ENCODE results near the gene CACNA1I. TPM values are rescaled to one million over a fixed set of nuclear protein-coding genes. Genes with fewer than 3 reads are reported as not detected.

CACNA1I gene
- total RNA-seq, 4 donors from 2014 or later: not detected

DNA sequence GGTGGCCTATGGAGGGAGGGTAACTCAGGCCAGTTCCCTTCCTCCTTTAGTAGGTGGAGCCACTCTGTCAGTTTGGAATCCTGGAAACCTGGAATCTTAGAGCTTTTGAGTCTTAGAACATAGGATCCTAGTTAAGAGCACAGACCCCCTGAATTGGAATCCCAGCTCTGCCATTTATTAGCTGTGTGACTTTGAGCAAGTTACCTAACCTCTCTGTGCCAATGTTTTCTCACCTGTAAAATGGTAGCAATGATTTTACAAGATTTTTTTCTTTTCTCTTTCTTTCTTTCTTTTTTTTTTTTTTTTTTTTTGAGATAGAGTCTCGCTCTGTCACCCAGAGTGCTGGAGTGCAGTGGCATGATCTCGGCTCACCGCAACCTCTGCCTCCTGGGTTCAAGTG is 17.1 kb upstream of the CACNA1I start:
- ATAC-seq (no peak), DNase-seq (no peak)
- H3K27me3 ChIP-seq: peaks cover 24 to 47% (median 32%) of the 10 kb centered on the region in 3 donors
- intact Hi-C loops (cut with DNase I; ENCODE audit: low total_unique reads) (no loop called here), in situ Hi-C loops (cut with MboI; ENCODE audit: low sequenced_read_pairs in 4 of 4) (no loop called here)
- H3K4me3 ChIP-seq: no peak overlapping the region
- H3K9me3 ChIP-seq: no peaks in the 10 kb centered on the region
- H3K36me3 ChIP-seq: no peaks in the 10 kb centered on the region
- TF ChIP-seq, protein P1, sequence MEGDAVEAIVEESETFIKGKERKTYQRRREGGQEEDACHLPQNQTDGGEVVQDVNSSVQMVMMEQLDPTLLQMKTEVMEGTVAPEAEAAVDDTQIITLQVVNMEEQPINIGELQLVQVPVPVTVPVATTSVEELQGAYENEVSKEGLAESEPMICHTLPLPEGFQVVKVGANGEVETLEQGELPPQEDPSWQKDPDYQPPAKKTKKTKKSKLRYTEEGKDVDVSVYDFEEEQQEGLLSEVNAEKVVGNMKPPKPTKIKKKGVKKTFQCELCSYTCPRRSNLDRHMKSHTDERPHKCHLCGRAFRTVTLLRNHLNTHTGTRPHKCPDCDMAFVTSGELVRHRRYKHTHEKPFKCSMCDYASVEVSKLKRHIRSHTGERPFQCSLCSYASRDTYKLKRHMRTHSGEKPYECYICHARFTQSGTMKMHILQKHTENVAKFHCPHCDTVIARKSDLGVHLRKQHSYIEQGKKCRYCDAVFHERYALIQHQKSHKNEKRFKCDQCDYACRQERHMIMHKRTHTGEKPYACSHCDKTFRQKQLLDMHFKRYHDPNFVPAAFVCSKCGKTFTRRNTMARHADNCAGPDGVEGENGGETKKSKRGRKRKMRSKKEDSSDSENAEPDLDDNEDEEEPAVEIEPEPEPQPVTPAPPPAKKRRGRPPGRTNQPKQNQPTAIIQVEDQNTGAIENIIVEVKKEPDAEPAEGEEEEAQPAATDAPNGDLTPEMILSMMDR (IDR thresholded peaks at IDR 0.05 in 4 of 5, conservative IDR thresholded peaks at IDR 0.05 in 1 of 5): no peak
- no peak for TF ChIP-seq POLR2A (IDR thresholded peaks at IDR 0.05)
- no peak overlapping the region for H3K27ac ChIP-seq
- peaks cover 0 to 4% of the 10 kb centered on the region in 2 donors for H3K4me1 ChIP-seq

DNA sequence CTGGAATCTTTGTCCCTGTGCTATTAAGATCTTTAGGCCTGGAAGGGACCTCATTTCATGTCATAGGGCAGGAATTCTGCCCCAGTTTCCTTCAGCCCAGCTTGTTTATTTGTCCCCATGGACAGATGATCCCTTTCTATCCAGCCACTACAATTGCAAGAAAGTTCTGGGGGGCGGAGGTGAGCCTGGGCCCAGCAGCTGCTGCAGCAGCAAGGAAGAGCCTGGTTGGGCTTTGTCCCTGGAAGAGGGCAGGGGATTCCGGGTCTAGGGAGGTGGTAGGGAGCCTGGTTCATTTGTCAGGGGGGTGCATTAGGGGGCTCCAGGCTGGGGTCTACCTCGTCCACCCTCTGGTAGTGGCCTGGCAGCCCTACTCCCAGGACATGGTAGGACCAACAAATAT is 16.4 kb upstream of the CACNA1I start:
- ATAC-seq (no peak), DNase-seq (no peak)
- Histone ChIP-seq H3K27ac (no peak overlapping the region), H3K4me3 (no peak overlapping the region), H3K36me3 (no peaks in the 10 kb centered on the region), H3K27me3 (peaks cover 31 to 51% (median 34%) of the 10 kb centered on the region in 3 donors), H3K9me3 (no peaks in the 10 kb centered on the region), H3K4me1 (peaks cover 0 to 4% of the 10 kb centered on the region in 2 donors)
- in situ Hi-C loops (cut with MboI; ENCODE audit: low sequenced_read_pairs in 4 of 4): no loop called here
- intact Hi-C loops (cut with DNase I; ENCODE audit: low total_unique reads): no loop called here
- no peak for TF ChIP-seq POLR2A (IDR thresholded peaks at IDR 0.05)
- TF ChIP-seq, protein P1 (IDR thresholded peaks at IDR 0.05 in 4 of 5, conservative IDR thresholded peaks at IDR 0.05 in 1 of 5): no peak

GRCh38 chr22:39556970-39557841 is 13.3 kb upstream of the CACNA1I start:
- H3K27me3 ChIP-seq: peaks cover 39 to 45% (median 44%) of the 10 kb centered on the region in 3 donors
- H3K27ac ChIP-seq: no peak overlapping the region
- H3K9me3 ChIP-seq: no peaks in the 10 kb centered on the region
- DNase-seq (no peak), ATAC-seq (no peak)
- H3K4me3 ChIP-seq: no peak overlapping the region
- intact Hi-C loops (cut with DNase I; ENCODE audit: low total_unique reads) (no loop called here), in situ Hi-C loops (cut with MboI; ENCODE audit: low sequenced_read_pairs in 4 of 4) (no loop called here)
- peaks cover 0 to 4% of the 10 kb centered on the region in 2 donors for H3K4me1 ChIP-seq
- H3K36me3 ChIP-seq: no peaks in the 10 kb centered on the region
- TF ChIP-seq POLR2A (IDR thresholded peaks at IDR 0.05): no peak
- TF ChIP-seq, protein P1 (IDR thresholded peaks at IDR 0.05 in 4 of 5, conservative IDR thresholded peaks at IDR 0.05 in 1 of 5): no peak

- no peak for ATAC-seq
- intact Hi-C loops (cut with DNase I; ENCODE audit: low total_unique reads): no loop called here
These were observed 12.3 kb upstream of the CACNA1I start for GRCh38 chr22:39558254-39558727.

More at GRCh38 chr22:39558254-39558727, 12.3 kb upstream of the CACNA1I start:
- Histone ChIP-seq H3K36me3 (no peaks in the 10 kb centered on the region), H3K27ac (no peak overlapping the region), H3K9me3 (no peaks in the 10 kb centered on the region), H3K4me1 (peaks cover 0 to 4% of the 10 kb centered on the region in 2 donors), H3K27me3 (peaks cover 42 to 45% (median 44%) of the 10 kb centered on the region in 3 donors), H3K4me3 (no peak overlapping the region)
- TF ChIP-seq, protein P1 (IDR thresholded peaks at IDR 0.05 in 4 of 5, conservative IDR thresholded peaks at IDR 0.05 in 1 of 5): no peak
- TF ChIP-seq POLR2A (IDR thresholded peaks at IDR 0.05): no peak
- no peak for DNase-seq
- in situ Hi-C loops (cut with MboI; ENCODE audit: low sequenced_read_pairs in 4 of 4): no loop called here
